GM12873 (cell line): ENCODE results near the gene AOC3.

ENCODE experiments used
- TF ChIP-seq, protein P1 (sequence below): IDR thresholded peaks from 2 replicates; pipeline ENCODE4 v1.5.1; 2012; ENCODE audit warnings: low read depth, mild to moderate bottlenecking, moderate library complexity, low read length, control low read depth; ENCODE audit not compliant: insufficient read depth; ENCODE audit errors: missing control alignments

Gene AOC3

DNA sequence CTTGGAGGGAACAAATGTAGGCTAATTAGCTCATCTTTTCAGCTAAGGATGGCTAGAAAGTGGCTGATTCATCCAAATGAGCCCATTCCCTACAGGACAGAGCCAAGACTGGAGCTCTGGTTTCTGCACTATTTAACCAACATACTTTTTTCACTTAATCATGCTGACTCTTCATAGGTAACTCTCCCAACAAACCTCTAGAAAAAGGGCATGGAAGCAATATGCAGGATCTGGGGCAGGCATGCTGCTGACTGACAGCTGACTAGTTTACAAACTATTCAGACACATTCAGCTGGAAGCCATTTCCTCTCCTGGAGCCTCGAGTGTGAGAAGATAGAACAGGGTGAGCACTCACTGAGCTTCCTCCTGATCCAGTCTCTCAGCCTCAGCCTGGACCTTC is 33.1 kb upstream of the AOC3 start:
- TF ChIP-seq, protein P1, sequence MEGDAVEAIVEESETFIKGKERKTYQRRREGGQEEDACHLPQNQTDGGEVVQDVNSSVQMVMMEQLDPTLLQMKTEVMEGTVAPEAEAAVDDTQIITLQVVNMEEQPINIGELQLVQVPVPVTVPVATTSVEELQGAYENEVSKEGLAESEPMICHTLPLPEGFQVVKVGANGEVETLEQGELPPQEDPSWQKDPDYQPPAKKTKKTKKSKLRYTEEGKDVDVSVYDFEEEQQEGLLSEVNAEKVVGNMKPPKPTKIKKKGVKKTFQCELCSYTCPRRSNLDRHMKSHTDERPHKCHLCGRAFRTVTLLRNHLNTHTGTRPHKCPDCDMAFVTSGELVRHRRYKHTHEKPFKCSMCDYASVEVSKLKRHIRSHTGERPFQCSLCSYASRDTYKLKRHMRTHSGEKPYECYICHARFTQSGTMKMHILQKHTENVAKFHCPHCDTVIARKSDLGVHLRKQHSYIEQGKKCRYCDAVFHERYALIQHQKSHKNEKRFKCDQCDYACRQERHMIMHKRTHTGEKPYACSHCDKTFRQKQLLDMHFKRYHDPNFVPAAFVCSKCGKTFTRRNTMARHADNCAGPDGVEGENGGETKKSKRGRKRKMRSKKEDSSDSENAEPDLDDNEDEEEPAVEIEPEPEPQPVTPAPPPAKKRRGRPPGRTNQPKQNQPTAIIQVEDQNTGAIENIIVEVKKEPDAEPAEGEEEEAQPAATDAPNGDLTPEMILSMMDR, result no peak

DNA sequence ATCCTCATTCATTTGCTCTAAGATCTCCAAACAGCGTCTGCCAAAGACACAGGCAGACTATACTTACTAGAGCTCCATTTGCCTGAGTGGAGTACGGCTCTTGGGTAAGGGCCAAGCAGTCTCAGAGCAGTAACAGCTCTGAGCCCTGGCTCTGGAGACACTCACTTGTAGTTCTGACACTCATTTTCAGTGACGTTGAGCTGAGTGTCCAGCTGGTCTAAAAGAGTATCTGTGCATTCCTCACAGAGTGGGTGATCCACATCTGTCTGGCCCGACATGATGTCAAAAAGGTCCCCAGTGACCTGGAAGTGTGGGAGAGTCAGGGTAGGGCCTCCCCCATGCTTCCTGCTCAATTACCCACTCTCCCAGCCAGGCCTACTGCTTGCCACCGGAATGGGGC is 32.6 kb upstream of the AOC3 start:
- TF ChIP-seq, protein P1, result no peak

DNA sequence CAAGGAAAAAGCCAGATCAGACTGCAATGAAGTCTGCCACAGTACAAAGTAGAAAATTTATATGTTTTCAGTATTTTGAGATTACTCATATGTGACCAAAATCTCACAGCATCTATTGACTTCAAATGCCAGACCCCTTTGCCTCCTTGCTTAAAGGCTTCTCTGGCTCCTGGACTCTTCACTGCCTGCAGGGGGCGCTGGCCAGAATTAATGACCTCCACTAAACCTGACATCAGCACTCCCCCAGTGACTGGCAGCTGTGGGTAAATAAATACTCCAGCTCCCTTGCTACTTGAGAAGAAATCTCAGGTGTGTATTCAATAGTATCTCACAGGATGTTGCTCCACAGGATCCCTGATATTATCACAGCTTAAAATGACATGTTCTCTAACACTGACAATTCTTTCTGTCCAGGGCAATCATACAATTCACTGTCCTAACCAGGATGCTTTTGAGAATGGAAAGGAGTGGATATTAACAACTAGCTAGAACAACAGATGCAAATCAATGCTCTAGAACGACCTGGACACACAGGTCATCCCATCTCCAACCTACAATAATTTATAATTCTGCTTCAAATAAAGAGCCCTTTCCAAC is 31.0 kb upstream of the AOC3 start:
- TF ChIP-seq, protein P1, result peak; percentile 80

DNA sequence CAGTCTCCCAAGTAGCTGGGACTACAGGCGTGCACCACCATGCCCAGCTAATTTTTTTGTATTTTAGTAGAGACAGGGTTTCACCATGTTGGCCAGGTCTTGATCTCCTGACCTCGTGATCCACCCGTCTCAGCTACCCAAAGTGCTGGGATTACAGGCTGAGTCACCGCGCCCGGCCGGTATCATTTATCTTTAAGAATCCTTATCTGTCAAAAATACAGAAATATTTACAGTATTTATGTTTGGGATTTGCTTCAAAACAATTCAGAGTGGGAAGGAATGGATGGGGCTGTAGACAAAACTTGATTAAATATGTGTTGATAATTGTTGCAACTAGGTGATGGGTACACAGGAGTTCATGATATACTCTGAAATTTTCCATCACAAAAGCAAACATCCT is 29.8 kb upstream of the AOC3 start:
- TF ChIP-seq, protein P1, result no peak

DNA sequence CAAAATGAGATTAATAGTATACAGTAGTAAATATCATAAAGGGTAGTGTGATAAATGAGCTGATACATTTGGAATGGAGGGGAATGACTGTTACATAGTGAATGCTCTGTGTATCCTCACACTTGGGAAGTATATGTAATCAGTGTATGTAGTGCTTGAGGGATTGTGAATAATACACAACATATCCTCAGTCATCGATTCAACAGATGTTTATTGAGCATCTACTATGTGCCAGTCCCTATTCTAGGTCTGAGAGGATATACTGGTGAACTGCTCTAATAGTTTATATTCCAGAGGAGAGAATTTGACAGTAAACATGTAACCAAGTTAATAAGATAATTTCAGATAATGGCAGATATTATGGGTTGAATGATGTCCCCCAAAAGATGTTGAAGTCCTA is 23.5 kb upstream of the AOC3 start:
- TF ChIP-seq, protein P1, result no peak

DNA sequence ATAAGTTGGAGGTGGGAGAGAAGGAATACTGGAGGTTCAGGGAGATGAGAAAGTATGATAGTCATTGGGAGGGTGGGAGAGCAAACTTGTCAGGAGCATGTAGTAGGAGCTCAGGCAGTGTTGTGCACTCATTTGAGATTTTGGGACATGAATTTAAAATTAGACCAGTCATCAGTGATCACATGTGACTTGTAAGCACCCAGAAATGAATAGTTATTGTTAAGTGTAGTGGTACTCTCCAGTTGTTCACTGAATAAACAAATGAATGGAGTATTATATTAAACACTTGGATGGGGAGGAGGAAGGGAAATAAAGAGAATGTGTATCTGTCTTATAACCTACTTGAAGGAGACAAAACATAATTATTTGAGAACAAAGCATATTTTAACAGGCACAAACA is 20.0 kb upstream of the AOC3 start:
- TF ChIP-seq, protein P1, result no peak

DNA sequence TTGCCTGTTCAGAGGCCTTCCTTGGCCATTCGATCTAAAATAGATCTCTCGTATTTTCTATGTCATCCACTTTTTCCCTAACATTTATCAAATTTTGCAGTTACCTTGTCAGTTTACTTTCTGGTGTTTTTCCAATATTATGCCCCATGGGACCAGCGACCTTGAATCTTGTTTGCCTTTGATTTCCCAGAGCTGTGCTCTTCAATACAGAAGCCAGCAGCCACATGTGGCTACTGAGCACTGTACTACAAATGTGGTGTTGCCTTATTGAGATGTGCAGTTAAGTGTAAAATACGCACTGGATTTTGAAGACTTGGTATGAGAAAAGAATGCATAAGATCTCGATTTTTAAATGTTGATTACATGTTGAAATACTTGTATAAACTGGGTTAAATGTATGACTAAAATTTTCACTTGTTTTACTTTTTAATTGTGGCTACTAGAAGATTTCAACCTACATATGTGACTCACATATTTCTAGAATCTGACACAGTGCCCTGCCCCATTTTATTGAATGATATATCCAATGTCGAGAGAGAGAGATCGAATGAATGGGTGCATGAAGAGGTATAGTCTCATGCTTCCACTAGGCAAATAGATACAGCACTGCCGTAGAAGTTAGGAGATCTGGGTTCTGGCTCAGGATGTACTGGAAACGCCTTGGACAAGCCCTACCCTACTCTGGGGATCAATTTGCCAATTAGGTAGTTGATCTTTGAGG is 18.6 kb upstream of the AOC3 start:
- TF ChIP-seq, protein P1, result no peak
